Activated T-cell treated with anti-CD3 and anti-CD28 coated beads, Interleukin-2, amount 50 U/mL, for 1 hour (primary cell): ENCODE data around the gene DYNLL1.
"Not testable (repeated sequence)": the region's sequence is repeated elsewhere in the genome, so short reads cannot be mapped to it uniquely, and the experiment has no call there.

Source experiments
- DNase-seq: peaks from one replicate; pipeline ENCODE4 v3.0.0-alpha.2; 2020

The DYNLL1 gene

GRCh38 chr12:120522568-120522967 is 26.7 kb downstream of the DYNLL1 start:
- DNase-seq: no peak

GRCh38 chr12:120528861-120529525 is 33.1 kb downstream of the DYNLL1 start, which contains the start of gene COQ5:
Gene COQ5 (minus strand): TSS chr12:120529158. CDS start chr12:120529141, 17 bp downstream.
- peak; percentile 86 for DNase-seq

- no peak for DNase-seq
These were observed 33.9 kb downstream of the DYNLL1 start for GRCh38 chr12:120529641-120530417.

GRCh38 chr12:120530418-120530761 is 34.5 kb downstream of the DYNLL1 start:
- DNase-seq: not testable (repeated sequence)

GRCh38 chr12:120532701-120533238 is 36.9 kb downstream of the DYNLL1 start:
- no peak for DNase-seq

- peak; percentile 76 for DNase-seq
These were observed 38.3 kb downstream of the DYNLL1 start, which contains the start of gene RNF10 for GRCh38 chr12:120534203-120534702. Gene RNF10 (plus strand): TSS chr12:120534356. CDS start chr12:120534812, 456 bp downstream.

- DNase-seq: peak; percentile 67
These were observed 39.1 kb downstream of the DYNLL1 start for GRCh38 chr12:120534703-120535655.

GRCh38 chr12:120536064-120536791 is 40.3 kb downstream of the DYNLL1 start:
- DNase-seq: no peak

- no peak for DNase-seq
These were observed 41.9 kb downstream of the DYNLL1 start for GRCh38 chr12:120537856-120538220.

- no peak for DNase-seq
These were observed 42.6 kb downstream of the DYNLL1 start for GRCh38 chr12:120538281-120539156.

- DNase-seq: no peak
These were observed 43.4 kb downstream of the DYNLL1 start for GRCh38 chr12:120539303-120539702.

GRCh38 chr12:120540445-120540844 is 44.5 kb downstream of the DYNLL1 start:
- no peak for DNase-seq

GRCh38 chr12:120542166-120542565 is 46.3 kb downstream of the DYNLL1 start:
- no peak for DNase-seq

- no peak for DNase-seq
These were observed 48.8 kb downstream of the DYNLL1 start for GRCh38 chr12:120544691-120545090.

GRCh38 chr12:120546050-120546386 is 50.1 kb downstream of the DYNLL1 start:
- DNase-seq: no peak
